KBM-7 (cell line): ENCODE measurements around the gene KIF16B.
"Not testable (repeated sequence)": the region's sequence is repeated elsewhere in the genome, so short reads cannot be mapped to it uniquely, and the experiment has no call there.

Experiments used
- DNase-seq: peaks from one replicate; pipeline ENCODE4 v3.0.0-alpha.2; 2015
- in situ Hi-C: fragments of 300-500 bp; cut with MboI; formaldehyde crosslinking; loops from 2 replicates; pipeline ENCODE4 v1.14.3; 2020; ENCODE audit warnings: low sequenced_read_pairs, low pct_unique_long_range_greater_than_20kb, mixed read lengths

KIF16B gene

GRCh38 chr20:16446246-16446645 lies 127.0 kb downstream of the KIF16B start:
- no peak for DNase-seq
- in situ Hi-C loops = no loop called here

- no peak for DNase-seq
- in situ Hi-C loops = no loop called here
Measured at GRCh38 chr20:16445482-16445881, 127.8 kb downstream of the KIF16B start.

- DNase-seq = no peak
- in situ Hi-C loops = no loop called here
Measured at GRCh38 chr20:16444057-16444777, 129.0 kb downstream of the KIF16B start.

- in situ Hi-C loops = no loop called here
- no peak for DNase-seq
Measured at GRCh38 chr20:16441546-16442164, 131.6 kb downstream of the KIF16B start.

GRCh38 chr20:16440686-16441085 lies 132.6 kb downstream of the KIF16B start:
- DNase-seq = no peak
- in situ Hi-C loops = no loop called here

- in situ Hi-C loops, DNase-seq: not testable (repeated sequence)
Measured at GRCh38 chr20:16439540-16439939, 133.7 kb downstream of the KIF16B start.

- no peak for DNase-seq
- in situ Hi-C loops = no loop called here
Measured at GRCh38 chr20:16438100-16438499, 135.1 kb downstream of the KIF16B start.

- DNase-seq = no peak
- in situ Hi-C loops = no loop called here
Measured at GRCh38 chr20:16437387-16437996, 135.8 kb downstream of the KIF16B start.

- DNase-seq = peak; percentile 77
- in situ Hi-C loops = no loop called here
Measured at GRCh38 chr20:16434062-16434664, 139.1 kb downstream of the KIF16B start.

GRCh38 chr20:16433293-16433580 lies 140.0 kb downstream of the KIF16B start:
- in situ Hi-C loops = no loop called here

GRCh38 chr20:16432466-16433292 lies 140.6 kb downstream of the KIF16B start:
- in situ Hi-C loops = no loop called here
- DNase-seq = no peak

More at GRCh38 chr20:16433293-16433580, 140.0 kb downstream of the KIF16B start:
- DNase-seq = no peak

- no peak for DNase-seq
- in situ Hi-C loops = no loop called here
Measured at GRCh38 chr20:16428112-16428511, 145.1 kb downstream of the KIF16B start.

- in situ Hi-C loops = no loop called here
Measured at GRCh38 chr20:16427571-16427970, 145.7 kb downstream of the KIF16B start.

GRCh38 chr20:16424780-16425179 lies 148.5 kb downstream of the KIF16B start:
- no peak for DNase-seq
- in situ Hi-C loops = no loop called here

More at GRCh38 chr20:16427571-16427970, 145.7 kb downstream of the KIF16B start:
- DNase-seq = no peak

GRCh38 chr20:16423311-16424212 lies 149.7 kb downstream of the KIF16B start:
- no peak for DNase-seq
- in situ Hi-C loops = no loop called here

GRCh38 chr20:16419138-16419715 lies 154.0 kb downstream of the KIF16B start:
- DNase-seq = no peak
- in situ Hi-C loops = no loop called here

GRCh38 chr20:16418616-16419015 lies 154.6 kb downstream of the KIF16B start:
- DNase-seq = no peak
- in situ Hi-C loops = no loop called here

- in situ Hi-C loops = no loop called here
- no peak for DNase-seq
Measured at GRCh38 chr20:16417001-16417400, 156.2 kb downstream of the KIF16B start.
